BLaER1 treated with 17β-estradiol and CSF1 and Interleukin-3, amounts not matched to agents 10 nM and 100 nM (cell line): ENCODE results near the gene SLC38A11.

Experiments used
- H3K27ac ChIP-seq, 11 experiments: shearing (Covaris generic); formaldehyde crosslinking; 2 replicates each; pipeline ENCODE4 v1.8.1; 2022
- H3K27me3 ChIP-seq, 11 experiments: shearing (Covaris generic); formaldehyde crosslinking; 2 replicates each; pipeline ENCODE4 v1.8.1; 2022
- H3K36me3 ChIP-seq, 11 experiments: shearing (Covaris generic); formaldehyde crosslinking; 2 replicates each; pipeline ENCODE4 v1.8.1; 2022
- H3K4me1 ChIP-seq, 10 experiments: shearing (Covaris generic); formaldehyde crosslinking; 2 replicates each; pipeline ENCODE4 v1.8.1; 2022
- H3K4me2 ChIP-seq, 11 experiments: shearing (Covaris generic); formaldehyde crosslinking; 2 replicates each; pipeline ENCODE4 v1.8.1; 2022
- H3K4me3 ChIP-seq, 10 experiments: shearing (Covaris generic); formaldehyde crosslinking; 2 replicates each; pipeline ENCODE4 v1.8.1; 2022
- H3K9ac ChIP-seq, 11 experiments: shearing (Covaris generic); formaldehyde crosslinking; 2 replicates each; pipeline ENCODE4 v1.8.1; 2022
- H3K9me3 ChIP-seq, 11 experiments: shearing (Covaris generic); formaldehyde crosslinking; replicated peaks in 1 of 11; 2 replicates each; pipeline ENCODE4 v1.8.1; 2022
- H4K20me1 ChIP-seq, 11 experiments: shearing (Covaris generic); formaldehyde crosslinking; 2 replicates each; pipeline ENCODE4 v1.8.1; 2022
- Cebpa-rat ChIP-seq, 11 experiments: shearing (Covaris generic); IDR thresholded peaks; 2 replicates each; pipeline ENCODE4 v1.8.1; 2022

The SLC38A11 gene

GRCh38 chr2:164947281-164947680 is 8.0 kb downstream of the SLC38A11 start:
- Histone ChIP-seq H3K27ac (no peak overlapping the region), H3K9me3 (no peaks in the 10 kb centered on the region), H3K4me3 (no peak overlapping the region), H3K36me3 (no peaks in the 10 kb centered on the region), H3K4me1 (peaks cover 0 to 11% (median 0%) of the 10 kb centered on the region in 10 experiments; a peak in 5 of 20 replicates), H3K27me3 (no peaks in the 10 kb centered on the region), H4K20me1 (no peaks in the 10 kb centered on the region), H3K4me2 (no peak overlapping the region), H3K9ac (no peak overlapping the region)
- TF ChIP-seq Cebpa-rat (IDR thresholded peaks at IDR 0.05): no peak

- Histone ChIP-seq H3K27me3 (no peaks in the 10 kb centered on the region), H3K27ac (no peak overlapping the region), H3K9me3 (no peaks in the 10 kb centered on the region), H3K36me3 (no peaks in the 10 kb centered on the region), H3K4me3 (no peak overlapping the region), H3K4me2 (no peak overlapping the region), H4K20me1 (no peaks in the 10 kb centered on the region), H3K4me1 (peaks cover 0 to 3% (median 0%) of the 10 kb centered on the region in 10 experiments; a peak in 4 of 20 replicates), H3K9ac (no peak overlapping the region)
- TF ChIP-seq Cebpa-rat (IDR thresholded peaks at IDR 0.05): no peak
Measured at GRCh38 chr2:164943289-164943688, 12.0 kb downstream of the SLC38A11 start.

GRCh38 chr2:164937864-164938401 is 17.4 kb downstream of the SLC38A11 start:
- Histone ChIP-seq H3K9me3 (no peaks in the 10 kb centered on the region), H3K9ac (no peak overlapping the region), H3K27ac (no peak overlapping the region), H3K4me2 (no peak overlapping the region), H4K20me1 (no peaks in the 10 kb centered on the region), H3K4me1 (peaks cover 0 to 16% (median 11%) of the 10 kb centered on the region in 10 experiments; a peak in 13 of 20 replicates), H3K27me3 (no peaks in the 10 kb centered on the region), H3K4me3 (no peak overlapping the region), H3K36me3 (no peaks in the 10 kb centered on the region)
- no peak for TF ChIP-seq Cebpa-rat (IDR thresholded peaks at IDR 0.05)

DNA sequence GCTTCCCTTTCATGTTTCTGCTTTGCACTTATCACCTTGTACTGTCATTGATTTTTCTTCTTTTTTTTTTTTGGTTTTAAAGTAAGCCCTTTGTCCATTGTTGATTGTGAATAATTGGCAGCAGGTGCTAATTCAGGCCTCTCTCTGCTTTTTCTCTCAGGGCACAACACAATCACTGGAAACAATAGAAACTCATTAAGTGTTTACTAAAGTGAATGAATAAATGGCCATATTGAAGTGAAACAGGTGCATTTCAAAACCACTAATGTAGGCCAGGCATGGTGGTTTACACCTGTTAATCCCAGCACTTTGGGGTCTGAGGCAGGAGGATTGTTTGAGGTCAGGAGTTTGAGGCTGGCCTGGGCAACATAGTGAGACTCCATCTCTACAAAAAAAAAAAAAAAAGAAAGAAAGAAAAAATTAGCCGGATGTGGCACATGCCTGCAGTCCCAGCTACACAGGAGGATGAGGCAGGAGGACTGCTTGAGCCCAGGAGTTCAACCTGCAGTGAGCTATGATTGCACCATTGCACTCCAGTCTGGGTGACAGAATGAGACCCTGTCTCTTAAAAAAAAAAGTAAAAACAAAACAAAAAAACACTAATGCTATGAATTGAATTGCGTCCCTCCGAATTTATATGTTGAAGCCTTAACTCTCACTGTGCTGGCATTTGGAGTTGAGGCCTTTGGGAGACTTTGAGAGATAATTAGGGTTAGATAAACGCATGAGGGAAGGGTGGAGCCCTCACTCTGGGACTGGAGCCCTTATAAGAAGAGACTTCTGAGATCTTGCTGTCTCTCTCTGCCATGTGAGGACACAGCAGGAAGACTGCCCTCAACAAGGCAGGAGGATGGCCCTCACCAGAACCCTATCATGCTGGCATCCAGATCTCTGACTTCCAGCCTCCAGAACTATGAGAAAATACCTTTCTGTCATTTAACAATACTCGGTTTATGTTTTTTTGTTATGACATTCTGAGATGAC is 19.9 kb downstream of the SLC38A11 start:
- Histone ChIP-seq H3K27ac (no peak overlapping the region), H3K9me3 (peaks cover 0 to 5% (median 0%) of the 10 kb centered on the region in 11 experiments; a peak in 2 of 22 replicates)

GRCh38 chr2:164934401-164935117 is 20.8 kb downstream of the SLC38A11 start:
- TF ChIP-seq Cebpa-rat (IDR thresholded peaks at IDR 0.05): no peak
- Histone ChIP-seq H3K4me2 (peak overlapping the region in 6 of 11 experiments; percentile 14 to 35 (median 26); a peak in 8 of 22 replicates), H3K9me3 (peaks cover 0 to 9% (median 0%) of the 10 kb centered on the region in 11 experiments; a peak in 2 of 22 replicates), H3K9ac (no peak overlapping the region), H3K27ac (no peak overlapping the region), H4K20me1 (no peaks in the 10 kb centered on the region), H3K36me3 (no peaks in the 10 kb centered on the region), H3K4me1 (peaks cover 0 to 16% (median 11%) of the 10 kb centered on the region in 10 experiments; a peak in 13 of 20 replicates), H3K27me3 (no peaks in the 10 kb centered on the region), H3K4me3 (no peak overlapping the region)

More for the DNA sequence above, 19.9 kb downstream of the SLC38A11 start:
- Histone ChIP-seq H3K4me3 (no peak overlapping the region), H3K27me3 (no peaks in the 10 kb centered on the region), H3K4me1 (peaks cover 0 to 16% (median 11%) of the 10 kb centered on the region in 10 experiments; a peak in 13 of 20 replicates), H4K20me1 (no peaks in the 10 kb centered on the region), H3K36me3 (no peaks in the 10 kb centered on the region), H3K9ac (no peak overlapping the region), H3K4me2 (no peak overlapping the region)
- no peak for TF ChIP-seq Cebpa-rat (IDR thresholded peaks at IDR 0.05)

GRCh38 chr2:164933671-164934189 is 21.6 kb downstream of the SLC38A11 start:
- Histone ChIP-seq H3K9me3 (peaks cover 0 to 9% (median 0%) of the 10 kb centered on the region in 11 experiments; a peak in 2 of 22 replicates), H3K9ac (no peak overlapping the region), H3K4me3 (no peak overlapping the region), H4K20me1 (no peaks in the 10 kb centered on the region), H3K4me2 (peak overlapping the region in 9 of 11 experiments; percentile 6 to 35 (median 22); a peak in 13 of 22 replicates), H3K27me3 (no peaks in the 10 kb centered on the region), H3K27ac (no peak overlapping the region; a peak in 1 of 22 replicates), H3K36me3 (no peaks in the 10 kb centered on the region), H3K4me1 (peaks cover 0 to 16% (median 11%) of the 10 kb centered on the region in 10 experiments; a peak in 13 of 20 replicates)
- TF ChIP-seq Cebpa-rat (IDR thresholded peaks at IDR 0.05): no peak

DNA sequence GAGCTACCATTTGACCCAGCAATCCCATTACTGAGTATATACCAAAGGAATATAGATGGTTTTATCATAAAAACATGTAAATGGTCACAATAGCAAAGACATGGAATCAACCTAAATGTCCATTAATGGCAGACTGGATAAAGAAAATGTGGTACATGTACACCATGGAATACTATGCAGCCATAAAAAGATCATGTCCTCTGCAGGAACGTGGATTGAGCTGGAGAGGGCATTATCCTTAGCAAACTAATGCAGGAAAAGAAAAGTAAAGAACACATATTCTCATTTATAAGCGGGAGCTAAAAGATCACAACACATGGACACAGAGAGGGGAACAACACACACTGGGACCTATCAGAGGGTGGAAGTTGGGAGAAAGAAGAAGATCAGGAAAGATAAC is 22.9 kb downstream of the SLC38A11 start:
- H3K4me1 ChIP-seq: peaks cover 0 to 16% (median 11%) of the 10 kb centered on the region in 10 experiments; a peak in 13 of 20 replicates

GRCh38 chr2:164928101-164928673 is 27.1 kb downstream of the SLC38A11 start:
- Histone ChIP-seq H3K4me1 (peaks cover 0 to 3% (median under 1%) of the 10 kb centered on the region in 10 experiments; a peak in 6 of 20 replicates), H3K9me3 (peaks cover 0 to 9% (median 0%) of the 10 kb centered on the region in 11 experiments; a peak in 2 of 22 replicates), H3K36me3 (no peaks in the 10 kb centered on the region), H3K4me2 (no peak overlapping the region), H3K4me3 (no peak overlapping the region), H3K27me3 (no peaks in the 10 kb centered on the region), H3K27ac (no peak overlapping the region), H4K20me1 (no peaks in the 10 kb centered on the region), H3K9ac (no peak overlapping the region)
- TF ChIP-seq Cebpa-rat (IDR thresholded peaks at IDR 0.05): no peak

More for the DNA sequence above, 22.9 kb downstream of the SLC38A11 start:
- Histone ChIP-seq H3K36me3 (no peaks in the 10 kb centered on the region), H4K20me1 (no peaks in the 10 kb centered on the region), H3K9me3 (peaks cover 0 to 9% (median 0%) of the 10 kb centered on the region in 11 experiments; a peak in 2 of 22 replicates), H3K27me3 (no peaks in the 10 kb centered on the region), H3K9ac (no peak overlapping the region), H3K4me3 (no peak overlapping the region), H3K4me2 (no peak overlapping the region), H3K27ac (no peak overlapping the region)
- no peak for TF ChIP-seq Cebpa-rat (IDR thresholded peaks at IDR 0.05)
